ENCODE results near the gene DNHD1.

GRCh38 chr11:6571434-6572008 lies 74.4 kb downstream of the DNHD1 start:
- TF ChIP-seq FOXM1 (IDR thresholded peaks at IDR 0.05; ENCODE audit: borderline replicate concordance): no peak
- no peak for TF ChIP-seq NFRKB (IDR thresholded peaks at IDR 0.05)
- TF ChIP-seq FOXA1 (IDR thresholded peaks at IDR 0.05): no peak

Data from HEK293T (cell line).